GM12875 (cell line): ENCODE measurements around the gene HAND2.

Source experiments
- H3K4me3 ChIP-seq: one replicate; pipeline ENCODE4 v1.5.1; 2011; ENCODE audit warnings: low read depth, low read length, control low read depth
- TF ChIP-seq, protein P1 (sequence below): IDR thresholded peaks from 2 replicates; pipeline ENCODE4 v1.5.1; 2011; ENCODE audit warnings: low read depth, mild to moderate bottlenecking, control low read depth, inconsistent platforms, low read length, moderate library complexity, borderline replicate concordance; ENCODE audit not compliant: insufficient read depth

HAND2 gene

DNA sequence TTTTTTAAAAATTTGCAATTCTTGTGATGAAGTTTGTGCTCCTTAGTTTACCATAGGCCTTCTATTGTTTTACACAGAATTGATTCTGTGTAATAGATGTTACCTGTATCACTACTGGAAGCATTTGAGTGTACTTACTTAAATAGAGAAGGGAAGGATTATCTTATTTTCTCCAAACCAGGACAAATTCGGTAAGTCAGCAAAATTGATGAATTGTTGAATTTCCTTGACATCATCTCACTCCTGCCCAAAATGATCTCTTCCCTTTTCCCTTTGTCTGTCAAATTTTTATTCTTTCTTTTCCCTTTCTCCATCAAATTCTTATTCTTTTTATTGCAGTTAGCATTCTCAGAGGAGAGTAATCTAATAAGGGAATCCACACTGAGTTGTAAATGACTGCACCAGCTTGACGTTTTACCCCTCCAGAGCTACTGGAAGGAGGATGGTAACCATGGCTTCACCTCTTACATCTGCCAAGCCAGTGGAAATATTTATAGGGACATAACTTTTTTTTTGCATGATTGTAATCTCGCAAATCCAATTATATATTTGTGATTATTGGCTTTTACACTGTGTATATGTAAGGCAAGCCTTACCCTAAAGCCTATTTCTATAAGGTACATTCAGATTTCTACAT lies 42.6 kb upstream of the HAND2 start:
- TF ChIP-seq, protein P1, sequence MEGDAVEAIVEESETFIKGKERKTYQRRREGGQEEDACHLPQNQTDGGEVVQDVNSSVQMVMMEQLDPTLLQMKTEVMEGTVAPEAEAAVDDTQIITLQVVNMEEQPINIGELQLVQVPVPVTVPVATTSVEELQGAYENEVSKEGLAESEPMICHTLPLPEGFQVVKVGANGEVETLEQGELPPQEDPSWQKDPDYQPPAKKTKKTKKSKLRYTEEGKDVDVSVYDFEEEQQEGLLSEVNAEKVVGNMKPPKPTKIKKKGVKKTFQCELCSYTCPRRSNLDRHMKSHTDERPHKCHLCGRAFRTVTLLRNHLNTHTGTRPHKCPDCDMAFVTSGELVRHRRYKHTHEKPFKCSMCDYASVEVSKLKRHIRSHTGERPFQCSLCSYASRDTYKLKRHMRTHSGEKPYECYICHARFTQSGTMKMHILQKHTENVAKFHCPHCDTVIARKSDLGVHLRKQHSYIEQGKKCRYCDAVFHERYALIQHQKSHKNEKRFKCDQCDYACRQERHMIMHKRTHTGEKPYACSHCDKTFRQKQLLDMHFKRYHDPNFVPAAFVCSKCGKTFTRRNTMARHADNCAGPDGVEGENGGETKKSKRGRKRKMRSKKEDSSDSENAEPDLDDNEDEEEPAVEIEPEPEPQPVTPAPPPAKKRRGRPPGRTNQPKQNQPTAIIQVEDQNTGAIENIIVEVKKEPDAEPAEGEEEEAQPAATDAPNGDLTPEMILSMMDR = no peak

DNA sequence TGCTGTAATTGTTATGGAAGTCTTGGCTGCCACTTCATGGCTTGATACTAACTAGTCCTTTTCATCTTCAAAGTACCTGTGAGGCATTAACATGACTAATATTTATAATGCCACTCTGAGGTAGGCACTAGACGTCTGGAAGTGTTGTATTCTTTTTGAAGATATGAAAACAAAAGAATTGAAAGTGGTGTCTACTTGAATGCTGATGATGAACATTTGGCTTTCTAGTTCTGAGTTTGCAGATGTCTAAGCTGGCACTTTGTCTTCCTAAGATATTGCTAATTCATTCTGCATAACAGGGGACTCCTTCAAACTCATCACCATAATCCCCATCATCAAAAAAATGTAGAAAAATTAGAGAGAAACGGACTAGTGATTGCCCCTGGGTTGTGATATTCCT lies 41.6 kb upstream of the HAND2 start:
- TF ChIP-seq, protein P1 = no peak

More for the DNA sequence above, 42.6 kb upstream of the HAND2 start:
- no peak overlapping the region for H3K4me3 ChIP-seq

DNA sequence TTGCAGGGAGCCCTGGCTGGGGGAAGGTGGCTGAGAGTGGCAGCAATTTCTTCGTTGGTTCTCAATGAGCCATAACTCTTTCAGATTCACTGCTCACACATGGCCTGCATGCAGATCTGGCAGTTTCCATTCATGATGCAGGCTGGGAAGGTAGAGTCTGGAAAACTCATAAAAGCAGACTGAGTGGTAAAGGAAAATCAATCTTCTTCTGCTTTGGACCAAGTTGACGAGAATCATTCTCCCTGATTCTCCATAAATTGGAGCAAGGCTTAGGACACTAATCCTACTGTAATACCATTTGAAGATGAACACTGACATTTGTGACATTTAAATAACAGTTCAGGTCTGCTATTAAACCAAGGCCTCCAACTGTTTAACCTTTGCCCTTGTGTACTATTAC lies 35.3 kb upstream of the HAND2 start:
- TF ChIP-seq, protein P1 = no peak
- no peak overlapping the region for H3K4me3 ChIP-seq

More for the DNA sequence above, 41.6 kb upstream of the HAND2 start:
- no peak overlapping the region for H3K4me3 ChIP-seq

DNA sequence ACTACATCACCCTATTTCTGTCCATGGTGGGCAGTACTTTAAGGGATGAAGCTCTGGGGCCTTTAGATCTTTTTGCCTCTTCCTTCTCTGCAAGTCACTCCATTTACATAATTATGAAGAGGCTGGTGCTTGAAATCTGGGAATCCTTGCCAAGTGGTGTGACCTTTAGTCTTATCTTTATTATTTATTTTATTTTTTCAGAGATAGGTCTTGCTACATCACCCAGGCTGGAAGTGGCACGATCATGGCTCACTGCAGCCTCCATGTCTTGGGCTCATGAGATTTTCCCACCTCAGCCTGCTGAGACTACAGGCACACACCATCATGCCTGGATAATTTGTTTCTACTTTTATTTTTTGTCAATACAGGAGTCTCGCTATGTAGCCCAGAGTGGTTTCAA lies 34.4 kb upstream of the HAND2 start:
- TF ChIP-seq, protein P1 = no peak
- H3K4me3 ChIP-seq = no peak overlapping the region

DNA sequence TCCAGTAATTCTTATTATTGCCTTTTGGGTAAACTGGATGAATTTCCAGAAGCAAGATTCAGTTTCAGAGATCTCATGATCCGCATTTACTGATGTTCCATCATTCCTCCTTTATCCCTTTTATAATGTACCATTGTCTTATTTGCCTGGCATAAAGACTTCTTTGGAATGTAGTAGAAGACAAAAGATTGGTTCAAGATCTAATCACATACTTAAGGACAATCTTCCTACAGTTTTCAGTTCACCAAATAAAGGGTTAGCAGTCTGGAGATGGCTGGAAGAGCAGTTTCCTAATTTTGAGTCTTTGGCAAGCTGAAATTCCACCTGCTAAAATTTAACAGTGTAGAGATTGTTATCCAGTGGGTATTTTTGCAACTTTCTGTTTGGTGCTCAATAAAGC lies 30.9 kb upstream of the HAND2 start:
- no peak overlapping the region for H3K4me3 ChIP-seq
- TF ChIP-seq, protein P1 = no peak

DNA sequence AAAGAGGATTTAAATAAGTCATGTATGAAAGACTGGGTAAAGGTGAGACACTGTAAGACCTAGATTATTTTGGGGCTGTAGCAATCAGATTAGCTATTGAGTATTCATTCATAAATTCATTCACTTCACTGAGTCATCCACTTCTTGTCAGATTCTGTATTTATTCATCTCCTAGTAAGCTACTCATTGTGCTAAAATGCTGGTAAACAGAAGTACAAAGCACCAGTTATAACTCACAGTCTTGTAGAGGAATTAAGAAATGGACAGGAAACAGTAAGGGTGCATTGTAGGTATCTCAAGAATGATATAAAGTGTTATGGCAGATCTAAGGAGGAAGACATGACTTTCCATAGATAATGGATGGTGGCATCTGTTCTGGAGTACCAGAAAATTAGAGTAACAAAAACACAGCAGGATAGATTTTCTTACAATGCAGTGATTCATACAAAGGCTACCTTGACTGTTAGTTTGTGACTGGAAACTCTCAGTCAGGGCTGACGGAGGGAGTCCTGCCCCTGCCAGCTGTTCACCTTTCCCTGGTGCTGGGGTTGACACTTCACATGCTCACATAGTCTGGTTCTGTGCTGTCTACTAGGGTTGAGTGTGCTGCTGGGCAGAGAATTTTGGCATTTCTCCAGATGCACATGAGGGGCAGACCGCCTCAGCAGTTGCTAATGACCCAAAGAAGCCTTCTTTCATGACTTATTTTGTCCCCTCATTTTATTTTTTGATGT lies 26.5 kb upstream of the HAND2 start:
- TF ChIP-seq, protein P1 = no peak
- H3K4me3 ChIP-seq = no peak overlapping the region

DNA sequence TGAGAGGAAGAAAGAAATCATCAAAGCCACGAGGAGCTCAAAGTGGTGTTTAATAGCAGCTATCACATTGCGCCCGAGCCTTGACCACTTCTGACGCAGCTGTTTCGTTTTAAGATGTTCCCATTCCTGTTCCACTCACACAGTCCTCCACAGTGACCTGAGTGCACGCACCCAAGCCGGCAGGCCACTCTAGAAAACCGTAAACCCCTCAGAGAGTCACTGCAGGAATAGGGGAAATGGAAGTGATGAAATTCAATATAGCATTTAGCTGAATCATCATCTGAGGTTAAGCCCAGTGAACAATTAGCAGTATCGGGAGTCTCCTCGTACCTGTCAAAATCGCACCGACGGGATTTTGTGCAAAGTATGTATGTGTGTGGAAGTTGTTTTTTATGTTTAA lies 17.9 kb upstream of the HAND2 start:
- TF ChIP-seq, protein P1 = no peak
- H3K4me3 ChIP-seq = no peak overlapping the region
